ENCODE measurements around the gene GCLC.
"Not testable (repeated sequence)": the region's sequence is repeated elsewhere in the genome, so short reads cannot be mapped to it uniquely, and the experiment has no call there.

GCLC gene

DNA sequence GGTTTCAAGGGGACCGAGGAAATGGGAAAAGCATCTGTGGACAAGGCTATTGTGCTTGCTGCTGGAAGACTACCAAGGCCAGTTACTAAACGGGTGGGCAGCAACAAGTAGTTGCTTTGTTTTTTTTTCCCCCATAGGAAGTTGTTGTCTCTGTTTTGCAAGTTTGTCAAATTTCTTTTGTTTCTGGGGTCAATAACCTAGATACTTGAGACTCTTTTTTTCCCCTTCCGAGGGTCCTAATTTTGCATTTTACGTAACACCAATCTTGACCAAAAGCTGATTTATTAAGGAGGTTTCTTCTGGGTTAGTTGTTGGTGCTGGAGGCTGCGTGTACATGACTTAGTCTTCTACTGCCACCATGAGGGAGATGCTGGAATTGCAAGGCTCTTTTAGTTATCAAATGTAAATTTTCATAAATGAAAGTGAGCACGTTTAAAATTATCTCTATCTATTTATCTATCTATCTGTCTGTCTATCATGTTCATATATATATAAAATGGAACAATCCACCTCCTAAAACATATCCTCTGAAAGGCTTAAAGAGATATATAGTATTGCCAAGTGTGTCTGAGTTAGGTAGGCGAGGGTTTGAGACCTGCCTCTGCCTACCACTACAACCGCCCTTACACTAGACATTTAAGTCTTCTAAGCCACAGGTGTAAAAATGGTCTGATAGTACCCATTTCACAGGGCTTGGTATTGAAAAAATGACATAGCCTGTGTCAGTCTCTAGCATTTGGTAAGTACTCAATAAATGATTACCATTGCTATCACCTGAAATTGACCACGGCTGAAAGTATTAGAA is 60.2 kb downstream of the GCLC start:
- peak; percentile 70 for DNase-seq (ENCODE audit: low read depth)
- TF ChIP-seq CTCF (conservative IDR thresholded peaks at IDR 0.05; ENCODE audit: low read length): peak; percentile 99
- no peak overlapping the region for H3K4me3 ChIP-seq (ENCODE audit: low read length)

DNA sequence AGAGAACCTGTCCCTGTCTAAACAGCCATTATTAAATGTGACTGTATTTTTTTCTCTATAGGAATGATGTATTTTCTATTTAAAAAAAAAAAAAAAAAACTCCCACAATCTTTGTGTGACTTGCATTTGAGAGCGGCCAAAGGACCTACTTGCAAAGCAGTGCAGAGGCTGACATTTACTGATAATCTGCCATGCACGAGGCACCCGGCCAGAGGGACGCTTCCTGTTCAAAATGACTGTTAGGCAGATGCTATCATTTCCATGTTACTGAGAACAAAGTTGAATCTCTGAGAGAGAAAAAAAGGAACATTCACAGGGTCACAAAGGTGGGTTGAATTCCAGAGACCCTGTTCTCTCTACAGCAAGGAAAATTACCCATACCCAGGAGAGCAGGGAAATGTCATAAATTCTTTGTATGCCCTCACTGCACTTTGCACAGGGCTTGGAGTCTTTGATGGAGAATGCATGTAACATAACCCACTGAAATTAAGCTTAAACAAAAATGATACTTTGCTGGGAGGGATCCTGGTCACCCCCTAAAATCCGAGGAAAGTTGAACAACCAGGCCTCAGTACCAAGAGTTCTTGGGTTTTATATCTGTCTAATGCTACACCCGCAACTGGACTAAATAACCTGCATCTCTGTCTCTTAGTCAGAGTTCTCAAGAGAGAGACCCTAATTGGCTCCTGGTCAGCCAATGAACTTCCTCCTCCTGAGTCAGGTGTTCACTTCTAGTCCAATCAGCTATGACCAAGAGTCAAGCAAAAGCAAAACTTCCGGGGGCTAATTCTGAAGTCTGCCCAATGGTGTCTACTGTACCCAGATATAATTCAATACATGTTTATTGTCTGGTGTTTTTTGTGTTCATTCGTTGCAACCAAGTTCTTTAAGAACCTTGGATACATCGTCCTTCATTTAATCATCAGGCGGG is 61.2 kb downstream of the GCLC start:
- no peak for DNase-seq (ENCODE audit: low read depth)
- TF ChIP-seq CTCF (conservative IDR thresholded peaks at IDR 0.05; ENCODE audit: low read length): no peak
- no peak overlapping the region for H3K4me3 ChIP-seq (ENCODE audit: low read length)

- no peak for TF ChIP-seq CTCF (conservative IDR thresholded peaks at IDR 0.05; ENCODE audit: low read length)
- DNase-seq (ENCODE audit: low read depth): no peak
- H3K4me3 ChIP-seq (ENCODE audit: low read length): no peak overlapping the region
Measured at GRCh38 chr6:53481323-53481722, 63.6 kb downstream of the GCLC start.

- not testable (repeated sequence) for DNase-seq (ENCODE audit: low read depth); H3K4me3 ChIP-seq (ENCODE audit: low read length)
Measured at GRCh38 chr6:53480774-53481173, 64.1 kb downstream of the GCLC start.

- H3K4me3 ChIP-seq (ENCODE audit: low read length): no peak overlapping the region
- no peak for TF ChIP-seq CTCF (conservative IDR thresholded peaks at IDR 0.05; ENCODE audit: low read length)
- DNase-seq (ENCODE audit: low read depth): no peak
Measured at GRCh38 chr6:53479871-53480270, 65.0 kb downstream of the GCLC start.

DNA sequence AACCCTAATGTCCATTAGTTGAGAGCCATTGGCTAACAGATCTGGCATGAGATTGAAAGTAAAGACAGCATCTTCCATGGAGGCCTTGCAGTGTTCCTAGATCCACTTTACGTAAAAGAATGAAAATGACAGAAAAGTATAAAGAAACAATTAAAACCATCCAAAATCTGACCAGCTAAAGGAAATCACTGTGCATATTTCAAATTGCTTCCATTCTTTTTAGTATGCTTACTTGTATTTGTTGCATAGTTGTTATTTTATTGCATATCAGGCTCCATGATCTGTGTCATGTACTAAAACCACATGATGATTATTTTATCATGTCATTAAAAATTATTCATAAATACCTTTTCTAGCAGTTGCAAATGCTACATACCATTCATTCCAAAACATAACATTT is 67.9 kb downstream of the GCLC start:
- no peak for TF ChIP-seq CTCF (conservative IDR thresholded peaks at IDR 0.05; ENCODE audit: low read length)
- peak; percentile 57 for DNase-seq (ENCODE audit: low read depth)
- no peak overlapping the region for H3K4me3 ChIP-seq (ENCODE audit: low read length)

DNA sequence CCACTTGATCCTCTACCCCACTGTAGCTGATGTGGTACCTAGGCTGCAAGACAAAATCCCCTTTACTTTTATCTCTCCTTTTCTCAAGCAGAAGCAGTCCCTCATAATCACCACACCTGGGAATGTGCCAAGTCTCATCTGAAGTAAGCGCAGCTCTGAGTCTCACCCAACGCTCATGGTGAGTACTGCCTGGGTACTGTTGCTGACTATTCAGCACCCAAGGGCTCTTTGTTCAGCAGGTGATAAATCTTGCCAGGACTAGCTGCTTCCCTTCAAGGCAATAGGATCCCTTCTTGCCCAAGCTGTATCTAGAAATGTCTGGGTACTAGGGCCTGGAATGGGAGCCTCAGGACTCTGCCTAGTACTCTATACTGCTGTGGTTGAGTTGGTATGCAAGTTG is 70.9 kb downstream of the GCLC start:
- TF ChIP-seq CTCF (conservative IDR thresholded peaks at IDR 0.05; ENCODE audit: low read length): no peak
- DNase-seq (ENCODE audit: low read depth): no peak
- H3K4me3 ChIP-seq (ENCODE audit: low read length): no peak overlapping the region
